Stimulated activated CD4-positive, alpha-beta T cell treated with anti-CD3 and anti-CD28 coated beads, Interleukin-15, amount 100 ng/mL, for 48 hours (primary cell): ENCODE measurements around the gene PNPLA7.
"Not testable (repeated sequence)": the region's sequence is repeated elsewhere in the genome, so short reads cannot be mapped to it uniquely, and the experiment has no call there.

Source experiments
- DNase-seq, 2 donors: peaks; one replicate each; pipeline ENCODE4 v3.0.0-alpha.2; 2020; ENCODE audit warnings: low read depth in 2 of 2

Gene PNPLA7

DNA sequence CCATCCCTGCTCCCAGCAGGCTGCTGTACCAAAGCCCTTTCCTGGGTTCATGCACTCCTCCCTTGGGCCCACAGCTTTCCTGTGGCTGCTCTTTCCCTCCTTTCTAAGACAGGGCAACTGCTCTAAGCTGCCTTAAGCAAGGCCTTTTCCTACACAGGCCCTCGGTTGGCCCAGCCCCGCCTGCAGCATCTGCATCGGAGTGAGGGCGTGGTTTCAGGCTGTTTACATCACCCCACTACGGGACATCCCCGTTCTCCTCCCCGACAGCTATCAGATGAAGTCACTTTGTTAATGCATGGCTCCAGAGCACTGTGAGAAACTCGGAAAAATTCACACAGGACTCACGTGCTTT, 25.1 kb upstream of the PNPLA7 start:
- no peak for DNase-seq

DNA sequence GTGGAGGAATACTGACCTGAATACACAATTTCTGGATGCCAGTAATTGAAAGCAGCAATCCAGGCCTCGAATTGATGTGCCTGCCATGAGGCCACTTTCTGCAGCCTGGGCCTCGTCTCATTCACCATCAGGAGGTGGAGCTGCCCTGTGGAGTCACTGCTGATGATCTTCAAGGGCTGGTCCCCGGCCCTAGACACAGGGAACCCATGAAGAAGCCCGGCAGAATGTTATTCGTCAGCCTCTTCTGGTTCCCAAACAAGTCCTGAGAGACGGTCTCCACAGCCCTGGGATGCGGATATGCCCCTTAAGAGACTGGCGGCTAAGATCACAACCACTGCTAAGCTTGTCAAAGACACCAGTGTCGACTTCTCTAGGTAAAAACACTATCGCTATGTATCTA, 24.0 kb upstream of the PNPLA7 start:
- no peak for DNase-seq

DNA sequence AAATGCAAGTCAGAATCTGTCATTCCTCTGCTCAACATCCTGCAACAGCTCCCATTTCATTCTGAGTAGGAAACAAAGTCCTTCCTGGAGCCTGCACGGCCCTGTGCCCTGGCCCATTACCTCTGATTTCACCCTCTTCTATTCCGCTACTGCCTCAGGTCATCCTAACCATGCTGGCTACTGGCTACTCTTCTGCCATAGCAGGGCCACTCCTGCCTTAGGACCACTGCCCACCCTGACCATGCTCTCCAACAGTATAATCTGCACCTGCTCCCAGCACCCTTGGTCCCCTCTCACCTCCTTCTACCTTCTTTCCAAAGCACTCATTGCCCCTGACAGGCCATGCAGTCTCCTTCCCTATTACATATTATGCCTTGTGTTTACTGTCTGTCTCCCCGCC, 20.4 kb upstream of the PNPLA7 start:
- DNase-seq, result no peak

DNA sequence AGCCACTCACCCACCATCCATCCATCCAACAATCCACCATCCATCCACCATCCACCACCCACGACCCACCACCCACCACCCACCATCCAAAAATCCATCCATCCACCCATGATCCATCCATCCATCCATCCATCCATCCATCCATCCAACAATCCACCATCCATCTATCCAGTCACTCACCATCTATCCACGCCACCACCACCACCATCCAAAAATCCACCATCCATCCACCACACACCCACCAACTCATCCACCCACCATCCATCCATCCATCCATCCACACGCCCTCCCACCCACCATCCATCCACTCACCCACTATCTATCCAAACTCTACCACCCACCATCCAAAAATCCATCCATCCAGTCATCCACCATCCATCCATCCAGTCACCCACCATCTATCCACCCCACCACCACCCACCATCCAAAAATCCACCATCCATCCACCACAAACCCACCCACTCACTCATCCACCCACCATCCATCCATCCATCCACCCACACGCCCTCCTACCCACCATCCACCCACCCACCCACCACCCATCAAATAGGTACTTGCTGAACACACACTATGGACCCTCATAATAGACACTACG, 19.5 kb upstream of the PNPLA7 start:
- DNase-seq, result no peak

DNA sequence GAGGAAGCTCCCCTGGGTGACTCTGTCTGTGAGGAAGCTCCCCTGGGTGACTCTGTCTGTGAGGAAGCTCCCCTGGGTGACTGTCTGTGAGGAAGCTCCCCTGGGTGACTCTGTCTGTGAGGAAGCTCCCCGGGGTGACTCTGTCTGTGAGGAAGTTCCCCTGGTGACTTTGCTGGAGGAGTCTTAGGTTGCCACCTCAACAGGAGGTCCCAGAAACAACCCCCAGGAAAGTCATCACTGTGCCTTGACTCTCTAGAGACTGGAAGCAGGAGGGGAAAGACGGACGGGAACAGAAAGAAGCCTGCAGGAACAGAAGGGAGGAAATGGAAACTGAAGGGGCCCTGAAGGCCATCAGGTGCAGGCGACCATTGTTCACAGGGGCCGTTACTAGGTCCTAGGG, 18.2 kb upstream of the PNPLA7 start:
- not testable (repeated sequence) for DNase-seq

DNA sequence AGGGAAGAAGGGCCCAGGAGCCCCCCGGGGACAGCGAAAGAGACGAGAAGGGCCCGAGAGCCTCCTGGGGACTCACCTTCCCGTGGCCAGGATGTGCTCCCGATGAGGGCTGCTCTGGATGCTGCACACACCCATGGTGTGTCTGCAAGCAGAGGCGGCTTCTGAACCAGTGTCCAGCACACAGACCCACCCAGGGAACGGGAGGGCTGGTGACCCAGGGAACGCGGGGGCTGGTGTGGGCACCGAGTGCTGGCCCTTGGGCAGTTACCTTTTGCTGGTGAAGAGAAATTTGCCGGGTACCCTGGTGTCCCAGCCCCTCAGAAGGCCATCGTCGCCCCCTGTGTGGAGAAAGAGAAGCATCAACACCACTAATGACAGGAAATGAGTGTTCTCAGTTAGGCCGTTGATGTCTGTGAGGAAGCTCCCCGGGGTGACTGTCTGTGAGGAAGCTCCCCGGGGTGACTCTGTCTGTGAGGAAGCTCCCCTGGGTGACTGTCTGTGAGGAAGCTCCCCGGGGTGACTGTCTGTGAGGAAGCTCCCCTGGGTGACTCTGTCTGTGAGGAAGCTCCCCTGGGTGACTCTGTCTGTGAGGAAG, 14.7 kb upstream of the PNPLA7 start:
- DNase-seq, result no peak

DNA sequence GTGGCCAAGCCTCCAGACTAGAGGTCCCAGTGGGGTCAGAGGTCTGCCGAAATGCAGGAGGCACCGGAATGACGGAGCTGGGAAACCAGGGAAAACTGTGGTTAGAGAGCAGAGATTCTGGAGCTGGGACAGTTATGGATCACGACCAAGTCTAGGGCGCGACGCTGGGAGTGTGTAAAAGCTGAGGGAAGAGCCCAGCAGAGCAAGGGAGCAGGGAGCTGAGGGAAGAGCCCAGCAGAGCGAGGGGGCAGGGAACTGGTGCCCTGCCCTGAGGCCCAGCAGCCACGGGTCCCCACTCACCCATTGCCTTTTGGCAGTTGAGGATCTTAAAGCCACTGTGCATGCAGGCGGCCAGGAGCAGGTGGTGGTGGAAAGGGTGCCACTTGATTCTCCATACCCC, 13.9 kb upstream of the PNPLA7 start:
- no peak for DNase-seq

DNA sequence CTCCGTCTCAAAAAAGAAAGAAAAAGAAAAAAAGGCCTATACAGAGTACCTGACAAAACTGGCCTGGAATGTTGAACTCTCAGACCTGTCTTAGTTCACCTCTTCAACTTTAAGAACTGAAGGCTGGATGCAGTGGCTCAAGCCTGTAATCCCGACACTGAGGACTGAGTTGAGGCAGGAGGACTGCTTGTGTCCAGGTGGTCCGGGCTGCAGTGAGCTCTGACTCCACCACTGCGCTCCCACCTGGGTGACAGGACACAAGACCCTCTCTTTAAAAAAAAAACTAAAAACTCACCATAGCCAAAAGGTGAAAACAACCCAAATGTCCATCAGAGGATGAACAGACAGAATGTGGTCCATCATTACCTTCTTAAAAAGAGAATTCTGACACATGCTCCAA, 7.9 kb upstream of the PNPLA7 start:
- no peak for DNase-seq

DNA sequence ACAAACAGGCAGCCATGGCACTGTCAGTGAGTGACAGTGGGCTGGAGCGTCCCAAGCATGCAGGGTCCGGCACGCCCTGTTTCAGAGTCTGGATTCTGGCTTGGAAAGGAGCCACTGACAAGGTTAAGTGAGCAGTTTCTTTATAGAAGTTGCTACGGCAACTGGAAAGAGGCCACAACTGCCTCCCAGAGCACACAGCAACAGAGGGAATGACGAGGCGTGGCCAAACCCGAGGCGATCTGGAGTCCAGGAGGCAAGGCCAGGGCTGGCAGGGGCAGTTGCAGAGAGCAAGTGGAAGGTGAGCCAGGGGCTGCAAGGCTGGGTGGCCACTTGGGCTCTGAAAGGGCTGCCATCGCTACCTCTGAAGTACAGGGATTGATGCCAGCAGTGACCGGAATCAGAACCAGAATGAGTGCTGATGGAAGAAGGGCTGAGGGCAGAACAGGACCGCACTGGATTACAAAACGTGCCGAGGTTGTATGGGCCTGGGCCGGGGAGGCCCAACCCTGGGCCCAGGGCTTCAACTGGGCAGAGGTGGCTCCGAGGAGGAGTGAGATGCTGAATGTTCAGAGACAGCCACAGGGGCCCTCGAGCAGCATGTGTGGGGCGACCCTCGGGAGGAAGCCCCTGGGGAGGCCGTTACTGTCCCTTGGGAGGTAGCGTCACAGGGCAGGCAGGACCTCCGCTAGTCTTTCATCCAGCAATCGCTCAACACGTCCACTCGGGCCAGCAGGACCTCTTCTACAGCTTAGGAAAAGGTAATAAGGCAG, 6.1 kb upstream of the PNPLA7 start:
- DNase-seq, result no peak

DNA sequence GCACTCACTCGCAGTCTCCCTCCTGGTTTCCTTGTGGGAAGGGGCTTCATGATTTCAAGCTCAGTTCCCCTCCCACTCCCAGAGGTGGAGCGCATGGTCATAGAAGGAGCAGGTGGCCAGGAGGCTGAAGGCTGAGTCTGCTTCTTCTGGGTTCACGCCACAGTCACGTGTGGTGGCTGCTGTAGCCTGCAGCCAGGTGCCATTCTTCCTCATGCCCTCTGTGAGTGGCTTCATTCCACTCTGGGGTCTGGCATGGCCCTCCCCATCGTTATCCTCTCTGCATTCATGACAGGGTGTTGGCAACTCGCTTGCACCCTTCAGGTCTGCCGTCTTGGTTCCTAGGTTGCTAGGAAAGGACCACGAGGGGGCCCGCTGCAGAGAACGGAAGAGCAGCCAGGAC, 5.0 kb upstream of the PNPLA7 start:
- no peak for DNase-seq

DNA sequence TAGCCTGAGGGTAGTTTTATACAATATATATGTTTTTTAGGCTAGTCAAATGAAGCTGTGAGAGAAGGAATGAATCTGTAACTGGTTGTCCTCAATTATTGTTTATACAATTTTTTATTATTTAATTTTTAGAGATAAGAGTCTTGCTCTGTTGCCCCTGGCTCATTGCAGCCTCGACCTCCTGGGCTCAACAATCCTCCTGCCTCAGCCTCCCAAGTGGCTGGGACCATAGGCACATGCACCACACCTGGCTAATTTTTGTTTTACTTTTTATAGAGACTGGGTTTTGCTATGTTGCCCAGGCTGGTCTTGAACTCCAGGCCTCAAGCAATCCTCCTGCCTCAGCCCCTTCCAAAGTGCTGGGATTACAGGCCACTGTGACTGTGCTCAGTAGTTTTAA, 4.1 kb upstream of the PNPLA7 start:
- DNase-seq, result no peak

DNA sequence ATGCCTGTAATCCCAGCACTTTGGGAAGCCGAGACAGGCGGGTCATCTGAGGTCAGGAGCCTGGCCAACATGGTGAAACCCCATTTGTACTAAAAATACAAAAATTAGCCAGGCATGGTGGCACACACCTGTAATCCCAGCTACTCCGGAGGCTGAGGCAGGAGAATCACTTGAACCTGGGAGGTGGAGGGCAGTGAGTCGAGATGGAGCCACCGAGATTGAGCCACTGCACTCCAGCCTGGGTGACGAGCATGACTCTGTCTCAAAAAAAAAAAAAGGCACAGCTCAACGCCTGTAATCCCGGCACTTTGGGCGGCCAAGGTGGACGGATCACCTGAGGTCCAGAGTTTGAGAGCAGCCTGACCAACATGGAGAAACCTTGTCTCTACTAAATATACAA, 3.5 kb upstream of the PNPLA7 start:
- DNase-seq, result not testable (repeated sequence)

DNA sequence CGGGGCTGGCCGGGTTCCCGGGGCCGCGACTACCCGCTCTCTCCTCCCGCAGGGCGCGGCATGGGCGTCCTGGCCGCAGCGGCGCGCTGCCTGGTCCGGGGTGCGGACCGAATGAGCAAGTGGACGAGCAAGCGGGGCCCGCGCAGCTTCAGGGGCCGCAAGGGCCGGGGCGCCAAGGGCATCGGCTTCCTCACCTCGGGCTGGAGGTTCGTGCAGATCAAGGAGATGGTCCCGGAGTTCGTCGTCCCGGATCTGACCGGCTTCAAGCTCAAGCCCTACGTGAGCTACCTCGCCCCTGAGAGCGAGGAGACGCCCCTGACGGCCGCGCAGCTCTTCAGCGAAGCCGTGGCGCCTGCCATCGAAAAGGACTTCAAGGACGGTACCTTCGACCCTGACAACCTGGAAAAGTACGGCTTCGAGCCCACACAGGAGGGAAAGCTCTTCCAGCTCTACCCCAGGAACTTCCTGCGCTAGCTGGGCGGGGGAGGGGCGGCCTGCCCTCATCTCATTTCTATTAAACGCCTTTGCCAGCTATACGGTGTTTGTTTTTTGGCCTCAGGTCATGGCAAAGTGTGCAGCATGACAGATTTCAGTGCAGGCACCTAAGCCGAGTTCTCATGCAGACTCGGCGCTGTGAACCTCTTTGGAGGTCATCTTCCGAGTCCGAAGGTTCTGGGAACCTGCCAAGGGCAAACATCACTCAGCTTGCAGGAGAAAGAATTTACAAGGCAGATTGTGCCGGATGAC, 2.0 kb upstream of the PNPLA7 start:
- no peak for DNase-seq

DNA sequence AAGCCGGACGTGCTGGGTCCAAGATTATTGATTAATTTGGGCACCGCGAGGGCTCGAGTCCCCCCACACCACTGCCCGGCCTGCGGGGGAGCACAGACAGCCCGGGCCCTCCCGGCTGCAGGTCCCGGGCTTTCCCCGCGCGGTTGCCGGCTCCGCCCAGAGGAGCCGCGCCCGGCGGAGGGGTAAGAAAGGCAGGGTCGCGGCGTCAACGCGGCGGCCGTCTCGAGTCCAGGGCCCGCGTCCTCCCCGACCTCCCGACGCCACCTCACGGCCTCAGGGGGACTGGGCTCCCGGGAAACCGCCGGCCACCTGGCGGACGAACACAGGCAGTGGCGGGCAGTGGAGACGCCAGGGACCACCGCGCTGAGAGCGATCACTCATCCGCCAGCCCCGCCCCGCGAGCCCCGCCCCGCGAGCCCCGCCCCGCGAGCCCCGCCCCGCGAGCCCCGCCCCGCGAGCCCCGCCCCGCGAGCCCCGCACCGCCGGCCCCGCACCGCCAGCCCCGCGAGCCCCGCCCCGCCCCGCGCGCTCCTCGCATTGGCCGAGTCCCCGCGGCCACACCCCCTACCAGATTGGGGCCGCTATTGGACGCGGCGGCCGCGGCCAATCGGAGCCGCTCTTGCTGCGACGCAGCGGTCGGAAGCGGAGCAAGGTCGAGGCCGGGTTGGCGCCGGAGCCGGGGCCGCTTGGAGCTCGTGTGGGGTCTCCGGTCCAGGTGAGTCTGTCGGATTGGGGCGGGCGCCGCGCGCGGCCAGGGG, 1.2 kb upstream of the PNPLA7 start, which contains the start of gene MRPL41:
Gene MRPL41, plus strand, starts transcription at position 616 of the 758 bp plus-strand sequence. CDS start 203 bp downstream, outside the sequence.
- peak; percentile 73 to 80 for DNase-seq

DNA sequence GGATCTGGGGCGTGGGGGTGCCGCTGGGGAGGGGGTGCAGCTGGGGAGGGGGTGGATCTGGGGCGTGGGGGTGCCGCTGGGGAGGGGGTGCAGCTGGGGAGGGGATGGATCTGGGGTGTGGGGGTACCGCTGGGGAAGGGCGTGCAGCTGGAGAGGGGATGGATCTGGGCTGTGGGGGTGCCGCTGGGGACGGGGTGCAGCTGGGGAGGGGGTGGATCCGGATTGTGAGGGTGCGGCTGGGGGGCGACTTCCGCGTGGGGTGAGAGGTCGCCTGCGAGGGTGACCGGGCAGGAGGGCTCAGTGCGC, 709 bp upstream of the PNPLA7 start:
- not testable (repeated sequence) for DNase-seq

DNA sequence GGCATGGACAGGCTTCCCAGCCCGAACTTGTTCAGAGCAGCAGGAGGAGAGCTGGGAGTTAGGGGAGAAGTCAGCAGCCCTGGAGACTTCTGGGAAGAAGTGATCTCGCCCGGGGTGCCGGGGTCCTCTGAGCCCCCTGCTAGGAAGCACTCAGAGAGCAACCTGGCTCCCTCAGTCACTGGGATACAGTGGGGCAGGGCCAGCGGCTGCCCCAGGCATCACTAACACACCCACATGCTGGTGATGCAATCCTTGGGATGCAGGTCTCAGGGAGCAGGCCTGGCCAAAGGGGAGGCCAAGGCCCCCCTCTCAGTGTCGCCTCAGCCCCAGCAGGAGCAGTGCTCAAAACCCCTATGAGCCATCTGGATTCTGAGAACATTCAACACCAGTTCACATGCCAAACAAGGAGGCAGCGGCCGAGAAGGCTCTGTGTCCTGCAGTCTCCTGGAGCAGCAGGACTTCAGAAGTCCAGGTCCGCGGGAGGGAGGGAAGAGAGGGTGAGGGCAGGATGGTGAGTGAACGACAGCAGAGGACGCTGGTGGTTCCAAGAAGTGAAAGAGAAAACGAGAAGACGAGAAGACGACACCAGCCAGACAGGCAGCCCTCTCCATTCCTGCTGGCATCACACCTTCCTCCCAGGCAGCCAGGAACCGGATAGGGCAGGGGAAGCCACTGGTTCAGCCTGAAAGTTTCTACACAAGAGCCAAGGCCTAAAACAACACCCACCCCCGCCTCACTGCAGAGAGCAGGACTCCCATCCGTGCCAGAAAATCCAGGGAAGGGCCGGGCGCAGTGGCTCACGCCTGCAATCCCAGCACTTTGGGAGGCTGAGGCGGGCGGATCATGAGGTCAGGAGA, 2.3 kb downstream of the PNPLA7 start:
- DNase-seq, result no peak

DNA sequence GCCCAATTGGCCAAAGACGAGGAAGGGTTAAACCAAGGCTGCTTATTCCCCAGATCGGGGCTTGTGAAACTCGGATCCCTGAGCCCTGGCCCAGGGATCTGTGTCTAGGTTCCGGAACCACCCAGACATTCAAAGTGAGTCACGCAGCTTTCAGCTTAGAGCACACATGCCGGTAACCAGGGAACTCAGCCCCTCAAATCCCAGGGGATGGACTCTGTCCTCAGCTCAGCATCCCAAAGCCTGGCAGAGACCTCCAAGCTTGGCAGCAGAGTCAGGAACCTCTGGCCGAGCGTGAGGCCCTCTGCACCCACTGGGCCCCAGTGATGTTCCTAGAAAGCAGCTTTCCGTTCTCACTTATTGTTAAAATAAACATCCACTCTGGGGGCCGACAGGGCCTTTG, 5.1 kb downstream of the PNPLA7 start:
- no peak for DNase-seq

DNA sequence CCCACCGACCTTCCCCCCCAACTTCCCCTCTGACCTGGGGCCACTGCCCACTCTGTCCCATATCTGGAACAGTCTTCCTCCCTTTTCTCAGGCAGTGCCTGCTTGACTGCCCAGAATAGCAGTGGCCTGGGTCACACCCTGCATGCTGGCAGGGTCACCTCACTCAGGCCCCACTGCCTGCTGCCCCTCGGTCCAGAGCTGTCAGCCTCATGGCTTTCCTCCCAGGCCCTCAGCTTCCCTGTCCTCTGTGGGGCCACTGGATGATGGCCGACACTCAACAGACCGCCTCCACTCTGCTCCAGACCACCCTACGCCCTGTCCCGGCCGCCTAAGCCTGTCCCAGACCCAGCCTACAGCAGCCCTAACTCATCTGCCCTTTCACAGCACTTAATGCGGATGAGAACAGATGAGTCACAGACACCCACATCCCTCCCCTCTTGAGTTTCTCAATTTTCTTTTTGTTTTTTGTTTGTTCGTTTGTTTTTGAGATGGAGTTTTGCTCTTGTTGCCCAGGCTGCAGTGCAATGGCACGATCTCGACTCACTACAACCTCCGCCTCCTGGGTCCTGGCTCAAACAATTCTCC, 5.9 kb downstream of the PNPLA7 start:
- no peak for DNase-seq

DNA sequence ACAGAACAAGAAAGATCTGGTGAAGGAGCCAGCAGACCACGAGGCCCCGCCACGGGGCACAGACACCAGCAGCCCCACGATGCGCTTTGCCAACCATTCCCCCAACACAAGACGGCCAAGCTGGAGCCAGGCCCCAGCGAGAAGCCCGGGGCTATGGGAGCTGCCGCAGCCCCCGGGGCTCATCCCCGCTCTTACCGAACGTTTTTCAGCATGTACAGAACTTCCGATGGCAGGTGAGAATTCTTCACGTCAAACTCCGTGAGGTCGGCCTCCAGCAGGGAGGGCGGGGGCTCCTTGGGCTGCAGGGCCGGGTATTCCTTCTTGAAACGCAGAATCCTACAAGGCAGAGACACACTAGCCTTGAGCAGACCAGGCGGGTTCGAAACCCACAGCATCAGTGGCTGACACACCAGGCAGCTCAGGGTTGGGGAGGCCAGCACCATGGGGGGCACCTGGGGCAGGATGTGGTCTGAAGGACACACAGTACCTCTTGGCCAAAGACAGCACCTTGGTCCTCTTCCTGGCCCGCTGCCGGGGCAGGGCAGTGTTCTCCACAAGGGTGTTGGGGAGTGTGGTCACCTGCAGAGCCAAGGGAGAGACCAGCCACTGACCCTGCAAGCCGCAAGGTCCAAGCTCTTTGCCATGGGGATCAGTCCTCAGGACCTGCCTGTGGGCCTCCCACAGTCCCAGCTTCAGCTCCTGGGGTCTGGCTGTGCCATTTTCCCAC, 6.8 kb downstream of the PNPLA7 start:
- no peak for DNase-seq

DNA sequence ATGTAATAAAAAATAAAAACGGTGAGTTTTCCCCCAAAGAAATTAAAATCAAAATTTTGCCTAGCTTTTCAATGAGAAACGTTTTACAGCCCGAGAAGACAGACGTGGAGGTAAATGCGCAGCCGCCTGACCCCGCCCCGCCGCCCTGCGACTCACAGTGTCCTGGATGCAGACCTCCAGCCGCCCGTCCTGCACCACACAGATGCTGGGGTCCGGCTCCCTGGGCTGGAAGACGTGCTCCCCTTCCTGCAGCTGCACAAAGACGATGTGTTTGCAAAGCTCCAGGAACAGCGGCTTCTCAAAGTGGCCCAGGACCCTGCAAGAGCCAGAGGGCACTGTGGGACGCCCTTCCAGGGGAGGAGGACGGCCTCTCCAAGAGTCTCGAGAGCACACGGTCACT, 7.7 kb downstream of the PNPLA7 start:
- DNase-seq, result no peak
